22Rv1 (cell line): ENCODE measurements around the gene BRI3.

Source experiments
- H3K27ac ChIP-seq: fragments of 450-650 bp; 2 replicates; pipeline ENCODE4 v1.5.1; 2017
- ZFX ChIP-seq: fragments of 450-650 bp; IDR thresholded peaks from 2 replicates; pipeline ENCODE4 v1.6.1; 2017; ENCODE audit warnings: antibody characterized with exemption, borderline replicate concordance
- TF ChIP-seq, protein P1 (sequence below): fragments of 450-650 bp; IDR thresholded peaks from 2 replicates; pipeline ENCODE4 v1.5.1; 2017; ENCODE audit warnings: mild to moderate bottlenecking

BRI3 gene

DNA sequence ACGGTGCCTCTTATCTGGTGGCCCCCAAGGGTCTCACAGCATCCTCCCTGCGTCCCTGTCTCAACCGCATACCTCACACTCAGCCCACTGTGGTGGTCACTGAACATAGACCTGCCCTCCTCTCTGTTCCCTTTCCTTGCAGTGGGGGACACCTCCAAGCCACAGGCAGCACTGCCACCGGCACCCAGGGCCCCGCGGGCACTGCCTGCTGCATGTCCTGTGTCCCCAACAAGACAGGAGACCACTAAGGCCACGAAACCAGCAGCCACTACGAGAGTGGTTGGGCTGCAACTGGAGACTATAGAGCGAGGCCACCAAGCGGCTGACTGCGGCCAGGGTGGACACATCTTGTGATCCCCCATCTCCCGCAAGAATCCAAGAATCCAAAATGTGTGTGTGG, 15.3 kb downstream of the BRI3 start:
- TF ChIP-seq, protein P1, sequence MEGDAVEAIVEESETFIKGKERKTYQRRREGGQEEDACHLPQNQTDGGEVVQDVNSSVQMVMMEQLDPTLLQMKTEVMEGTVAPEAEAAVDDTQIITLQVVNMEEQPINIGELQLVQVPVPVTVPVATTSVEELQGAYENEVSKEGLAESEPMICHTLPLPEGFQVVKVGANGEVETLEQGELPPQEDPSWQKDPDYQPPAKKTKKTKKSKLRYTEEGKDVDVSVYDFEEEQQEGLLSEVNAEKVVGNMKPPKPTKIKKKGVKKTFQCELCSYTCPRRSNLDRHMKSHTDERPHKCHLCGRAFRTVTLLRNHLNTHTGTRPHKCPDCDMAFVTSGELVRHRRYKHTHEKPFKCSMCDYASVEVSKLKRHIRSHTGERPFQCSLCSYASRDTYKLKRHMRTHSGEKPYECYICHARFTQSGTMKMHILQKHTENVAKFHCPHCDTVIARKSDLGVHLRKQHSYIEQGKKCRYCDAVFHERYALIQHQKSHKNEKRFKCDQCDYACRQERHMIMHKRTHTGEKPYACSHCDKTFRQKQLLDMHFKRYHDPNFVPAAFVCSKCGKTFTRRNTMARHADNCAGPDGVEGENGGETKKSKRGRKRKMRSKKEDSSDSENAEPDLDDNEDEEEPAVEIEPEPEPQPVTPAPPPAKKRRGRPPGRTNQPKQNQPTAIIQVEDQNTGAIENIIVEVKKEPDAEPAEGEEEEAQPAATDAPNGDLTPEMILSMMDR, result no peak
- no peak for TF ChIP-seq ZFX

DNA sequence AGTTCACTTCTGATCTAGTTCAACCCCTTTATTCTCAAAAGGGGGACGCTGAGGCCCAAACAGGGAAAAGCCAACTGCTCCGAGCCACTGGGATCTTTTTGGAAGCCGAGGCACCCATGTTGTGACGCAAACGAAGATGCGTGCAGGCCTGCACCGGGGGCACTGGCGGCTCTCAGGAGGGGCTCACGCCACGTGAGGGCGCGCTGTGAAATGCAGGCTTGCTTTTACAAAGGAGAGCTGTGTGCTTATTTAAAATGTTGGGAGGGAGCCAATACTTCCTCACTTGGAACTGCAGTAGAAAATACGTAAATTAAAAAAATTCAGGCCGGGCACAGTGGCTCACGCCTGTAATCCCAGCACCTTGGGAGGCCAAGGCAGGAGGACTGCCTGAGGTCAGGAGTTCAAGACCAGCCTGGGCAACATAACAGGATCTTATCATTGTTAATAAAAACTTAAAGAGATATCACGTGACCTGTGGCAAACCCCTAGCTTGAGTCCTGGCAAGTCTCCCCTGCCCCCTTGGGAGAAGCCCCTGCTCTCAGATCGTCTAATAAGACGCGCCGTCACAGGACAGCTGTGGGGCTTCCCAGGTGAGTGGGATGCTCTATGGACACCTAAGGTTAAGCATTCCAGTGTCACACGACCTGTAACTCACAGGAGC, 16.3 kb downstream of the BRI3 start:
- TF ChIP-seq, protein P1, result no peak
- TF ChIP-seq ZFX, result no peak
- no peak overlapping the region for H3K27ac ChIP-seq

More for the DNA sequence above, 15.3 kb downstream of the BRI3 start:
- no peak overlapping the region for H3K27ac ChIP-seq

DNA sequence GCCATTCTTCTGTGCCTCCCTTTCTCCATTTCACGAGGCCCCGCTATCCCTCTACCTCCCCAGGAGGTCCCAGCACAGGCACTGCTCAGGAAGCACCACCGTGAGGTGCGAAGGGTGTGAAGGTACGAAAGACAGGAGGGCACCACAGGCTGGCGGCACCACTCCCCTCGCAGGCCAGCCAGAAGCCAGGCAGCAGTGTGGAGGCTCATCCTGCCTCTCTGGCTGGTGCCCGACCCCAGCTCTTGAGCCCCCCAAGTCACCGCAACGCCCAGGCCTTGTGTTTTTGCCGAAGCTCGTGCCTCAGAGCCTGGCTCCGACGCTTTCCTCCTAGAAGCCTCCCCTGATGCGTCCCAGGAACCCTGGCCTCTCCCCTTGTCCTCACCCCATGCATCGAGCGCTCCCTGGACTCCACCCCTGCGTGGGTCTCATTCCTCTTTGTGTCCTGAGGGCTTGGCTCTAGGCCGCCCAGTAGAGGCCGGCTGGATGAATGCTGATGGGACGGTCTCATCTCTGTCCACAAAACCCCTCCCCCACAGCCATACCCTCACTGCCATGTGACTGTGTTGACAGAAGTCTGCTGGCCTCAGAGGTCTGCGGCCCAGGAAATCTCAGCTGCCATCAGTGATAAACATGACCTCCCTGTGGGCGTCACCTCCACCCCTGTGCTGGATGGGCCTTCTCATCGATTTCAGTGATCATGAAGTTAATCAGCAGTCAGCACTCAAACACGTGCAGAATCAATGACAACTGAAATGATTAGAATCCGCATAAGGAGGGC, 19.3 kb downstream of the BRI3 start:
- H3K27ac ChIP-seq, result no peak overlapping the region
- TF ChIP-seq, protein P1, result no peak
- TF ChIP-seq ZFX, result no peak

DNA sequence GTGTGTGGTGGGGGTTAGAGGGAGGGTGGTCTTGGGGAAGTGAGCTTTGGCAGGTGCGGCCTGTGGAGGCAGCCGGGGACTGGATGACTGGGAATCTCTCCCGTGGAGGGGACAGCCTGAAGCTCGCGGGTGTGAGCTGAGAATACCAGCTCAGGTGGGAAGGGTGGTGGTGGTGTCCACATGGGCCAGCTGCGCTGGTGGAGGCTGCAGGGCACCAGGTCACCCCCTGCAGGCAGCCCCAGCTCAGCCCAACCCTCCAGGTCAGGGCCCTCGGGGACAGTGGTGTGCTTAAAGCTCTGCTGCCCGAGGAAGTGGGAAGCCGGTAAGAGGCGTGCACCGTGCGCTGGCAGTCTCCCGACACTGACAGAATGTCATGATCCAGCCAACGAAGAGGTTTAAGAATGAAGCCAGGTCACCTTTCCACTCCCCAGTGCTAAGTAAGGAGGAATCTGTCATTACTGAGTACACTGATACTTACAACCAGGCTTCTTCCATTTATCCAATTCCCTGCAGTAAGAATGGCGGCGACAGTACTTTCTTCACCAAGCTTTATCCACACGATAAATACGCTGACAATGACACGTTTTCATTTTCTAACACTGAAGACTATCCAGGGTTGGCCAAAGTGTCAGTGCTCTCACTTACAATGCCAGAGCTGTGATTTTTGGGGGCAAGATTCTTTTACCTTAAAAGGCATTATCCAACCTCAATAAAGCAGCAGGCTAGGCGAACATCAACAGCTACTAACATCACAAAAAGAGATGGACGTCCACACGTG, 20.4 kb downstream of the BRI3 start:
- TF ChIP-seq, protein P1, result no peak
- no peak for TF ChIP-seq ZFX
- no peak overlapping the region for H3K27ac ChIP-seq

DNA sequence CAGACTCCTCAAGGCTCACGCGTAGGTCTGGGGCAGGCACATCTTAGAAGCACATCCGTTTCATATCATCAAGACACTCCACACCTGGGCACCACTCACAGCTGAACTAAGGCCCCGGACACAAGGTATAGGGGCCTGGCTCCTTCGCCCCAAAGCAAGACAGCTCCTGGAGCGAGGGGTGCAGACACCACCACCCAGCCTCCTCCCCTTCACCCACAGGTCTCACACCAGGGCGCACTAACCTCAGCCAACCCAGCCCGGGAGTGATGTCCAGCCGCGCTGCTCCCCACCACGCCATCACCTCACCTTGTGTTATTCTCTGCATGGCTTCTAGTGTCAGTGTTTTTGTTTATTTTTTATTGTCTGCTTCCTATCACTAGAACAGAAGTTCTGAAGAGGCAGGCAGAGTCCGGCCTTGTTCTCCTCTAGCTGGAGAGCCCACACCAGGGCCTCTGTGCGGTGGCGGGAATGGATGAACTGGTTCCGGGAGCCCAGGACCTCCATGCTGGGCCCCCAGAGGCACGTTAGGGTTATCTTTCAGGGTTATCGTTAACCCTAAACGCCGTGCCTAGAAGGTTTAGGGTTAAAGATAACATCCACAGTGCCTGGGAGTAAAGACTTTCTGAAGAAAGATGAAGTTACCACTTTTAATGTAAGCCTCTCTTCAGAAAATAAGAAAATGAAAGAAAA, 21.8 kb downstream of the BRI3 start:
- no peak for TF ChIP-seq ZFX
- TF ChIP-seq, protein P1, result no peak
- no peak overlapping the region for H3K27ac ChIP-seq

DNA sequence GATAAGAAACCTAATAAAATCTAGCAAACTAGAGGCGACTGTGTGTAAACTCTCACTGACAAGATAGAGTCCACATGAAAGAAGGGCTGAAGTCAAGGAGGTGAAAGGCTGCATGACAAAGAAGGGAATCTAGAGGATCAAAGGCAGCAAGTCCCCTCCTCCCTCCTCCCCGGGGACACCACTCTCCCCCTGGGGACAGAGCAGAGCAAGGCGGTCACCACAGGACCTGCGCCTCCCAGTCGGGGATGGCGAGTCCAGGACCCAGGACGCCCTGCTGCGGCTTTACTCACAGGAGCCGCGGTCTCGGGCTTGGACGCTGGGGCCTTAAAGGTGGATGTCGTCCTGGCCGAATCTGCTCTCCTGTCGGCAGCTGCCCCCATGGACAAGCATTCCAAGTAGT, 22.4 kb downstream of the BRI3 start:
- no peak overlapping the region for H3K27ac ChIP-seq
- no peak for TF ChIP-seq ZFX
- TF ChIP-seq, protein P1, result no peak
